Right ventricle myocardium superior (tissue), 1 donor: ENCODE results near the gene FBXO3. TPM values are rescaled to one million over a fixed set of nuclear protein-coding genes. Genes with fewer than 3 reads are reported as not detected.
"Not testable (repeated sequence)": the region's sequence is repeated elsewhere in the genome, so short reads cannot be mapped to it uniquely, and the experiment has no call there.

ENCODE experiments used
- ATAC-seq: fragments of 200-7000 bp; cut with Tn5 transposase; one replicate; pipeline ENCODE4 v1.9.1; 2020; ENCODE audit warnings: mild to moderate bottlenecking; ENCODE audit not compliant: poor library complexity
- DNase-seq: peaks from one replicate; pipeline ENCODE4 v3.0.0-alpha.2; 2020
- intact Hi-C: fragments of 100-400 bp; cut with DNase I; formaldehyde crosslinking; loops from one replicate; pipeline ENCODE4 v1.11.2; 2022
- total RNA-seq: library from RNA; stranded (reverse); fragmentation: NEBNext Ultra II Directional; extraction: Animal tissue kit (Norgen Biotek cat#: 25700); gene quantifications from one replicate; pipeline ENCODE4 v1.2.1, GENCODE V29; 2021
- donor health status: DM: no; HTN: yes; CAD: no; lungs with severe emphysema.

Gene FBXO3
- total RNA-seq, 1 donor from 2014 or later: 45.3 TPM

- no peak for DNase-seq
- peak; percentile 16 for ATAC-seq
- intact Hi-C loops: no loop called here
Measured at GRCh38 chr11:33713151-33713855, 61.0 kb downstream of the FBXO3 start.

- intact Hi-C loops: no loop called here
- ATAC-seq (no peak), DNase-seq (no peak)
Measured at GRCh38 chr11:33712436-33712835, 61.9 kb downstream of the FBXO3 start.

GRCh38 chr11:33709466-33709865, 64.9 kb downstream of the FBXO3 start:
- ATAC-seq (no peak), DNase-seq (no peak)
- intact Hi-C loops: no loop called here

- DNase-seq: no peak
- intact Hi-C loops: no loop called here
- ATAC-seq: no peak
Measured at GRCh38 chr11:33708985-33709384, 65.3 kb downstream of the FBXO3 start.

- ATAC-seq: peak; percentile 47
- intact Hi-C loops, DNase-seq: not testable (repeated sequence)
Measured at GRCh38 chr11:33707831-33708230, 66.5 kb downstream of the FBXO3 start.

- ATAC-seq (no peak), DNase-seq (no peak)
- intact Hi-C loops: no loop called here
Measured at GRCh38 chr11:33706966-33707365, 67.4 kb downstream of the FBXO3 start.

- intact Hi-C loops: no loop called here
- no peak for ATAC-seq
- no peak for DNase-seq
Measured at GRCh38 chr11:33706546-33706945, 67.8 kb downstream of the FBXO3 start.

GRCh38 chr11:33704240-33705002, 69.9 kb downstream of the FBXO3 start:
- intact Hi-C loops: no loop called here

GRCh38 chr11:33703788-33704187, 70.5 kb downstream of the FBXO3 start:
- ATAC-seq (no peak), DNase-seq (no peak)
- intact Hi-C loops: no loop called here

More at GRCh38 chr11:33704240-33705002, 69.9 kb downstream of the FBXO3 start:
- ATAC-seq (no peak), DNase-seq (no peak)

GRCh38 chr11:33703234-33703633, 71.1 kb downstream of the FBXO3 start:
- ATAC-seq (no peak), DNase-seq (no peak)
- intact Hi-C loops: no loop called here

- DNase-seq: no peak
- ATAC-seq: peak; percentile 7
- intact Hi-C loops: no loop called here
Measured at GRCh38 chr11:33701302-33702230, 72.8 kb downstream of the FBXO3 start.

- intact Hi-C loops: no loop called here
- ATAC-seq: peak; percentile 94
Measured at GRCh38 chr11:33700502-33701271, 73.6 kb downstream of the FBXO3 start, which contains the start of gene C11orf91. Gene C11orf91 (minus strand): TSS chr11:33700826. CDS start chr11:33700740, 86 bp downstream.

GRCh38 chr11:33700063-33700501, 74.2 kb downstream of the FBXO3 start:
- DNase-seq: peak; percentile 73
- intact Hi-C loops: no loop called here
- ATAC-seq: peak; percentile 0

More at GRCh38 chr11:33700502-33701271, 73.6 kb downstream of the FBXO3 start, which contains the start of gene C11orf91:
- peak; percentile 98 for DNase-seq

- no peak for ATAC-seq
- intact Hi-C loops: loop anchor here (10.0 kb wide), 1 partner anchor 535 kb away; the partner anchor contains the start of gene CSTF3
- DNase-seq: peak; percentile 44
Measured at GRCh38 chr11:33699515-33700062, 74.7 kb downstream of the FBXO3 start.

GRCh38 chr11:33698921-33699320, 75.4 kb downstream of the FBXO3 start:
- intact Hi-C loops: loop anchor here (10.0 kb wide), 1 partner anchor 534 kb away; the partner anchor contains the start of gene CSTF3
- ATAC-seq: no peak
- DNase-seq: no peak

- ATAC-seq (no peak), DNase-seq (no peak)
- intact Hi-C loops: loop anchor here (10.0 kb wide), 1 partner anchor 533 kb away; the partner anchor contains the start of gene CSTF3
Measured at GRCh38 chr11:33697997-33698396, 76.3 kb downstream of the FBXO3 start.

- DNase-seq (no peak), ATAC-seq (no peak)
- intact Hi-C loops: loop anchor here (10.0 kb wide), 1 partner anchor 532 kb away; the partner anchor contains the start of gene CSTF3
Measured at GRCh38 chr11:33696931-33697638, 77.2 kb downstream of the FBXO3 start.
